Right lobe of liver (tissue), 4 donors: ENCODE data around the gene LACC1.

ENCODE experiments used
- POLR2A ChIP-seq: fragments of 450-650 bp; IDR thresholded peaks from one replicate; pipeline ENCODE4 v1.6.1; 2017; ENCODE audit warnings: antibody characterized with exemption, mild to moderate bottlenecking
- TF ChIP-seq, protein P1 (sequence below), 4 donors: fragments of 200-600 bp in 3 of 4; fragments of 450-650 bp in 1 of 4; IDR thresholded peaks; one replicate each; pipeline versions ENCODE4 v1.5.1 to v1.8.0; 2016 to 2022; ENCODE audit warnings: antibody characterized with exemption in 4 of 4, mild to moderate bottlenecking in 2 of 4
- donor health status: DM: no; HTN: no; CAD: no.
- donor health status: DM: no; HTN: no; CAD: no.
- donor health status: DM: no; HTN: yes; CAD: no.

DNA sequence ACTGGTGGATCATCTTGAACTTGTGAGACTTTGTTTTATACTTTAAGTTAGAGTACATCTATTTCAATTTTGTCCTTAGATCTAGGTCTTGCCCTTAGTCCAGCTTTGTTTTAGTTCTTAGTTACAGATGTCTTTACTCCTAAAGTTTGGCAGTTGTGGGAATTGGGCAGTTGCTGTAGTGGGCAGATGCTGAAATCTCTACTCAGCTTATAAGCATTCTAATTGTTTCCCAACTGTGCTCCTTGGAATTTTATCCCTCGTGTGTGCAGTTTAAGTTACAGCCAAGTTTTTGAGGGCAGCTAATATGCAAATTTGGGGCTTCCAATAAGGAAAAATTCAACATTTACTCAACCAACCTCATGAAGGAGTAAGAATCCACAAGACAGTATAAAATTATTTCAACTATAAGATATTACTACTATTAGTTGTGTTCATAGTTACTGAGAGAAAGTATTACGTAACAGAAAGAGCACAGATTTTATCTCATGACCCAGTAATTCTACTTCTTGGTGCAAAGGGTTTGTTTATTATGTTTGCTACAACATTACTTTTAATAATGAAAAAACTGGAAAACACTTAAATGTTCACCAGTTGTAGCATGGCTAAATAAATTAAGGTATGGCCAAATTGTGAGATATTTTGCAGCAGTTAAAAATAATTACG is 33.1 kb upstream of the LACC1 start:
- TF ChIP-seq, protein P1, sequence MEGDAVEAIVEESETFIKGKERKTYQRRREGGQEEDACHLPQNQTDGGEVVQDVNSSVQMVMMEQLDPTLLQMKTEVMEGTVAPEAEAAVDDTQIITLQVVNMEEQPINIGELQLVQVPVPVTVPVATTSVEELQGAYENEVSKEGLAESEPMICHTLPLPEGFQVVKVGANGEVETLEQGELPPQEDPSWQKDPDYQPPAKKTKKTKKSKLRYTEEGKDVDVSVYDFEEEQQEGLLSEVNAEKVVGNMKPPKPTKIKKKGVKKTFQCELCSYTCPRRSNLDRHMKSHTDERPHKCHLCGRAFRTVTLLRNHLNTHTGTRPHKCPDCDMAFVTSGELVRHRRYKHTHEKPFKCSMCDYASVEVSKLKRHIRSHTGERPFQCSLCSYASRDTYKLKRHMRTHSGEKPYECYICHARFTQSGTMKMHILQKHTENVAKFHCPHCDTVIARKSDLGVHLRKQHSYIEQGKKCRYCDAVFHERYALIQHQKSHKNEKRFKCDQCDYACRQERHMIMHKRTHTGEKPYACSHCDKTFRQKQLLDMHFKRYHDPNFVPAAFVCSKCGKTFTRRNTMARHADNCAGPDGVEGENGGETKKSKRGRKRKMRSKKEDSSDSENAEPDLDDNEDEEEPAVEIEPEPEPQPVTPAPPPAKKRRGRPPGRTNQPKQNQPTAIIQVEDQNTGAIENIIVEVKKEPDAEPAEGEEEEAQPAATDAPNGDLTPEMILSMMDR (IDR thresholded peaks at IDR 0.05), result no peak
- TF ChIP-seq POLR2A, result no peak
